ENCODE data around the gene CPLANE1. TPM values are rescaled to one million over a fixed set of nuclear protein-coding genes. Genes with fewer than 3 reads are reported as not detected.
"Not testable (repeated sequence)": the region's sequence is repeated elsewhere in the genome, so short reads cannot be mapped to it uniquely, and the experiment has no call there.

CPLANE1 gene
- total RNA-seq, 1 experiment from 2014 or later = 25.3 TPM

DNA sequence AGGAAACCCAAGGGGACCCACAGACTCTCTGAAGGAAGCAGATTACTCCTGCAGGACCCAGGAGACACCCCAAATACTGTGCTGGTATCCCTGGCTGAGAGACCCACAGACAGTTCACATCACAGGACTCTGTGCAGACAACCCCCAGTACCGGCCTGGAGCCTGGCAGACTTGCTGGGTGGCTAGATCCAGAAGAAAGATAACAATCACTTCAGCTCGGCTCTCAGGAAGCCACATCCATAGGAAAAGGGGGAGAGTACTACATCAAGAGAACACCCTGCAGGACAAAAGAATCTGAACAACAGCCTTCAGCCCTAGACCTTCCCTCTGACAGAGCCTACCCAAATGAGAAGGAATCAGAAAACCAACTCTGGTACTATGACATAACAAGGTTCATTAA is 166.2 kb downstream of the CPLANE1 start:
- in situ Hi-C loops (cut with HindIII; ENCODE audit: low sequenced_read_pairs); DNase-seq (ENCODE audit: low spot score): not testable (repeated sequence)

DNA sequence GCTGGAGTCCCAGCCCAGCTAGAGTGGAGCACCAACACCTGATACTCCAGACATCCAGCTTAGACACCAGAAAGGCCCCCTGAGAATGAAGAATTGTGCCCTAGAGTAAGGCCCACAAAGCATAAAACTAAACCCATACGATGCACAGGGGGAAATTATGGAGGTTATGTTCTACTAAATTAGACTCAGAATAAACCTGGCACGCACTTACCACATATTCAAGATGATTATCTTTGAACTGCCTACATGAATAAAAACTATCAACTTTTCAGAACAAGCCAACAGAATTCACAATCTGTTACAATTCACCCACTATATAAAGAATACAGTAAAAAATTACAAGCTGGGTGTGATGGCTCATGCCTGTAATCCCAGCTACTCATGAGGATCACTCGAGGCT is 168.5 kb downstream of the CPLANE1 start:
- no peak for DNase-seq (ENCODE audit: low spot score)
- in situ Hi-C loops (cut with HindIII; ENCODE audit: low sequenced_read_pairs) = no loop called here

DNA sequence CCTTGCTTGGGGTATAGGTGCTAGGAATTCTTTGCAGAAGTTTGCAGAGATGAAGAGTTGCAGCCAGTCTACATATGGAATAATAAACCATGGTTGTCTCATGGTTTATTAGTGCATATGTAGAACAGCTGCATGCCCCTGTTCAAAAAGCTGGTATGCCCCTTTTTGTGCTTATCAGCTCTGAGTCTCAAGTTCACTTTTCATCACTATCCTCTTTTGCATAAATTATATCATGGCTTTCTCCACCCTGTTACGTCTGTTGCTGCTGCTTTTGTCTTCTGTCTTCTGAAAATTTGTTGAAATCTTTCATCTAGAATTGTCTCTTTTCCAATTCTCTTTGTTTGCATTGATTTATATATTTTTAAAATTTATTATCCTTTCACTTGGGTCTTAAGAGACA is 172.0 kb downstream of the CPLANE1 start:
- in situ Hi-C loops (cut with HindIII; ENCODE audit: low sequenced_read_pairs) = no loop called here
- DNase-seq (ENCODE audit: low spot score) = no peak

DNA sequence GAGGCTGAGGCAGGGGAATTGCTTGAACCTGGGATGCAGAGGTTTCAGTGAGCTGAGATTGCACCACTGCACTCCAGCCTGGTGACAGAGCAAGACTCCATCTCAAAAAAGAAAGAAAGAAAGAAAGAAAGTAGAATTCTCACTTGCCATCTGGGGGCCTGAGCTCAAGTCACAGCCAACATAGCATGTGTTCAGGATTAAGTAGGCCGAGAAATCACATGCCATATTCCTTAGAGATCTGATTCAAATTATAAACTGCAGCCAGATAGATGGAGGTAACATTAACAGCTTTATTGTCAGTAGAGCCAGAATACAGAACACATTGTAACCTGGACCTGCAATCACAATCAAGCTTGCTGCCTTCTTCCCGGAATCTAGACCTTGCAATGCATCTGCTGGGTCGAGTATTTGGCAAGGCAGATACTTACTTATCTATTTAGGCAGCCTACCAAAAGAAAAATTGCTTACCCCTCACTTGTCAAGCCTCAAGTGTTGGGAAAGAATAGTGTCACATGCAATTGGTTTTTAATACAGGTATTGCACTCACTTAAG is 173.7 kb downstream of the CPLANE1 start:
- in situ Hi-C loops (cut with HindIII; ENCODE audit: low sequenced_read_pairs) = no loop called here
- no peak for DNase-seq (ENCODE audit: low spot score)

DNA sequence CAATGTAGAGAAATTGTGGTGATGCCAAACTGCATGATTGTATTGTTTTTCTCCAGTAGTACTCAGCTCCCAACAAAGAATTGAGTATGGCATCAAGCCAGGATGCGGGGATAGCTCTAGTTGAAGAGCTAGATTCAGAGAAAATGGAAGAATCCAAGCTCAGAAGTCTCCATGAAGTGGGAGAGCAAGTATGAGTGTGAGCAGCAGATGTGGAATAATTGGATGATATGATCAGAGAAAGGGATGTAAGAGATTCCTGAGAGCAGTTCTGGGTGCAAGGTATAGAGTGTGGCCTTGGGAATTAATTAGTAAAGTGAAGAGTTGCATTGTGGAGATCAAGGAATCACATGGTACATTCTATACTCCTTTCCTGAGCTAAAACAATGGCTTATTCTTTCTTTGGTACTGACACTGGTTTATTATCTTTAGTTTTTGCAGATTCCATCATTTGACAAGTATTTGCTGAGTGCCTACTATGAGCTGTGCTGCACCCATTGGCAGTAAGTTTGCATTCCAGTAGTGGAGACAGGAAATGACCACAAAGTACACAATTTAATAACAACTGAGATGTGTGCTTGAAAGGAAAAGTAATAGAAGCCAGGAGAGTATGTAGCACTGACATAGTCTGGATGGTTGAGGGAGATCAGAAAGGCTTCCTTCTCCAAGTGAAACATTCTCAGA is 177.1 kb downstream of the CPLANE1 start:
- DNase-seq (ENCODE audit: low spot score) = no peak
- in situ Hi-C loops (cut with HindIII; ENCODE audit: low sequenced_read_pairs) = no loop called here

DNA sequence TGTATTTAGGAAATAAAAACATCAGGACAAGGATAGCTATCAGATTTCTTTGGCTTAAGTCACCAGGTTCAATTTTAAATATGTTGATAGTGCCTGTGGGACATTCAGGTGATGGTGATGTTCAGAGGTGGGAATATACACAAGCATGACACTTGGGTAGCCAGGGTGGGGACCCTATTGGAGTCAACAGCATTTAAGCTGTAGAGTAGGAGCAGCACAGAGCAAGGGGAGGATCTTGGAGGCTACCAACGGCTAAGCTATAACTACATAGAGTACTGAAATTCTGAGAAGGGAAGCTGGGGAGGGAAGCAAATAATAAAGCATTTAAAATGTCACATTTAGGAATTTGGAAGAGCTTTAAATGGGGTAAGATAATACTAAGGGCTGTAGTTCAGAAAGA is 177.7 kb downstream of the CPLANE1 start:
- in situ Hi-C loops (cut with HindIII; ENCODE audit: low sequenced_read_pairs) = no loop called here
- no peak for DNase-seq (ENCODE audit: low spot score)

DNA sequence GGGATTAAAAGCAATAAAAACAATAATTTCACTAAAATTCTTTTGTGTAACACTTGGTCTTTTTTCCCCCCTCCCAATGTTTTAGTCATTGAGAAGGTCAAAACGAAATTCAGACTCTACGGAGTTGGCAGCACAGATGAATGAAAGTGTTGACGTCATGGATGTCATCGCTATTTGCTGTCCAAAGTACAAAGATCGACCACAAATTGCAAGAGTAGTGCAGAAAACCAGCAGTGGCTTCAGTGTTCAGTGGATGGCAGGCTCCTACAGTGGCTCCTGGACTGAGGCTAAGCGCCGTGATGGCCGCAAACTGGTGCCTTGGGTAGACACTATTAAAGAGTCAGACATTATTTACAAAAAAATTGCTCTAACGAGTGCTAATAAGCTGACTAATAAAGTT is 184.7 kb downstream of the CPLANE1 start:
- in situ Hi-C loops (cut with HindIII; ENCODE audit: low sequenced_read_pairs) = no loop called here

DNA sequence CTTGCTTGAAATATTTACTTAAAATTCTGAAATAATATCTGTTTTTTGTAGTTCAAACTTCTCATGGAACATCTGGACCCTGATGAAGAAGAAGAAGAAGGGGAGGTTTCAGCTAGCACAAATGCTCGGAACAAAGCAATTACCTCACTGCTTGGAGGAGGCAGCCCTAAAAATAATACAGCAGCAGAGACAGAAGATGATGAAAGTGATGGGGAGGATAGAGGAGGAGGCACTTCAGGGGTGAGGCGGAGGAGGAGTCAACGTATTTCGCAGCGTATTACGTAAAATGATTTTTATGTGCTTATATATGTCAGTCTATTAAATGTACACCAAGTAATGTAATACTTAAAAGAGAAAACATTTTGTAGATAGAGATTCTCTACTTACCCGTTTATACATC is 185.4 kb downstream of the CPLANE1 start:
- in situ Hi-C loops (cut with HindIII; ENCODE audit: low sequenced_read_pairs) = no loop called here

More for the DNA sequence above, 184.7 kb downstream of the CPLANE1 start:
- no peak for DNase-seq (ENCODE audit: low spot score)

DNA sequence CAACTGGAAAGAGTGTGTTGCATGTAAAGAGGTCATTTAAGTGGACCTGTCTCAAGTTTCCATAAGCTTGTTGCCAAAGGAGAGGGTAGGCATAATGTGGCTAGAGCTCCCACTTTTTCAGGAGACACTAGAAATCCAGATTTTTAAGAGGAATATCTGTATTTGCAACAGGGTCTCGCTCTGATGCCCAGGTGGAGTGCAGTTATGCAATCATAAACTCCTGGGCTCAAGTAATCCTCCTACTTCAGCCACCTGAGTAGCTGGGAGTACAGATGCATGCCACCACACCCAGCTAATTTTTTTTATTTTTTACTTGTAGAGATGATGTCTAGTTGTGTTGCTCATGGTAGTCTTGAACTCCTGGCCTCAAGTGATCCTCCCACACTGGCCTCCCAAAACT is 189.1 kb downstream of the CPLANE1 start:
- no peak for DNase-seq (ENCODE audit: low spot score)
- in situ Hi-C loops (cut with HindIII; ENCODE audit: low sequenced_read_pairs) = no loop called here

More for the DNA sequence above, 185.4 kb downstream of the CPLANE1 start:
- no peak for DNase-seq (ENCODE audit: low spot score)

DNA sequence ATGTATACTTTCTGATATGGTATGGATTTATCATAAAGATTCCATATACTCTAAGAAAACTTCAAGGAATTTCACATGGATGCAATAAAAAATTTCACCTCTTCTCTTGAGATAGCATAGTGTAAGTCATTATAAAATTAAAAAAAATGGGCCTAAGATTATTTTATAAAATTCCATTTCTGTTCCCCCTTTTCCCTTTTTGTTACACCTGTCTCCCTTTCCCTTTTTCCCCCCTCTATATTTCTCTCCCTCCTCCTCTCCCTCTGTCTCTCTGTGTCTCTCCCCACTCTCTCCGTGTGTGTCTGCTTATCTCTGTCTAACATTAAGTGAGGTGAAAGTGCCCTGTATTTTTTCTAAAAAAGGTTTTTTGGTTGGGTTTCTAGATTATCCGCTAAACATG is 192.4 kb downstream of the CPLANE1 start:
- no peak for DNase-seq (ENCODE audit: low spot score)
- in situ Hi-C loops (cut with HindIII; ENCODE audit: low sequenced_read_pairs) = no loop called here

Other genes starting within 250 kb of the CPLANE1 start
- gene NUP155, start 121.7 kb upstream of the CPLANE1 start, total RNA-seq (2014; rRNA removed; shearing (Covaris generic)) = 81.9 and 85.5 TPM in 2 replicates
- 60.5 and 62.4 TPM in 2 replicates for gene WDR70, start 129.9 kb upstream of the CPLANE1 start, total RNA-seq (2014; rRNA removed; shearing (Covaris generic))

Measured in G401 (cell line).